NOMO-1 treated with dmso at 0.1 percent for 144 hours (cell line): ENCODE data around the gene NDST1.

ENCODE experiments used
- DNase-seq: peaks from one replicate; lab custom pipeline; 2025; ENCODE audit not compliant: unreplicated experiment; lab: John Stamatoyannopoulos, UW

The NDST1 gene

GRCh38 chr5:150540615-150541396, 32.9 kb downstream of the NDST1 start:
- DNase-seq = no peak

- no peak for DNase-seq
These were observed 33.4 kb downstream of the NDST1 start for GRCh38 chr5:150541397-150541675.

- no peak for DNase-seq
These were observed 34.0 kb downstream of the NDST1 start for GRCh38 chr5:150541895-150542294.

GRCh38 chr5:150542933-150543445, 35.1 kb downstream of the NDST1 start:
- DNase-seq = no peak

- DNase-seq = peak; percentile 51
These were observed 36.8 kb downstream of the NDST1 start for GRCh38 chr5:150544611-150545219.

- no peak for DNase-seq
These were observed 37.3 kb downstream of the NDST1 start for GRCh38 chr5:150545246-150545645.

- no peak for DNase-seq
These were observed 40.2 kb downstream of the NDST1 start for GRCh38 chr5:150548123-150548522.

GRCh38 chr5:150549735-150550134, 41.8 kb downstream of the NDST1 start:
- DNase-seq = no peak

GRCh38 chr5:150550286-150550685, 42.4 kb downstream of the NDST1 start:
- no peak for DNase-seq

GRCh38 chr5:150551066-150551465, 43.1 kb downstream of the NDST1 start:
- no peak for DNase-seq

GRCh38 chr5:150553402-150553801, 45.5 kb downstream of the NDST1 start:
- DNase-seq = no peak

GRCh38 chr5:150553911-150554310, 46.0 kb downstream of the NDST1 start:
- no peak for DNase-seq

- DNase-seq = no peak
These were observed 46.9 kb downstream of the NDST1 start for GRCh38 chr5:150554857-150555256.

- DNase-seq = no peak
These were observed 48.2 kb downstream of the NDST1 start for GRCh38 chr5:150556106-150556505.

GRCh38 chr5:150556859-150557508, 49.1 kb downstream of the NDST1 start:
- no peak for DNase-seq

GRCh38 chr5:150557509-150557872, 49.6 kb downstream of the NDST1 start:
- no peak for DNase-seq

- no peak for DNase-seq
These were observed 50.2 kb downstream of the NDST1 start for GRCh38 chr5:150558088-150558621.

GRCh38 chr5:150559088-150559487, 51.2 kb downstream of the NDST1 start:
- no peak for DNase-seq

GRCh38 chr5:150559701-150560100, 51.8 kb downstream of the NDST1 start:
- no peak for DNase-seq

GRCh38 chr5:150560401-150561191, 52.7 kb downstream of the NDST1 start:
- DNase-seq = peak; percentile 24

- DNase-seq = no peak
These were observed 53.2 kb downstream of the NDST1 start for GRCh38 chr5:150561192-150561512.
